Neural progenitor cell (in vitro differentiated cells): ENCODE results near the gene TMEM14A. TPM values are rescaled to one million over a fixed set of nuclear protein-coding genes. Genes with fewer than 3 reads are reported as not detected.

Experiments
- DNase-seq: peaks from one replicate; pipeline ENCODE4 v3.0.0-alpha.2; 2016; ENCODE audit warnings: low spot score
- H2AFZ ChIP-seq: fragments of 200-600 bp; sonication (generic); replicated peaks from 2 replicates; pipeline ENCODE4 v1.6.1; 2016; ENCODE audit warnings: antibody characterized with exemption
- H3F3A ChIP-seq: fragments of 200-600 bp; sonication (generic); 2 replicates; pipeline ENCODE4 v1.6.1; 2016; ENCODE audit warnings: antibody characterized with exemption, low read depth
- H3K27ac ChIP-seq: fragments of 200-600 bp; sonication (generic); 2 replicates; pipeline ENCODE4 v1.5.1; 2016; ENCODE audit warnings: mild to moderate bottlenecking
- H3K27me3 ChIP-seq: fragments of 200-600 bp; sonication (generic); 2 replicates; pipeline ENCODE4 v1.6.1; 2016; ENCODE audit warnings: mild to moderate bottlenecking, moderate library complexity
- H3K36me3 ChIP-seq: fragments of 200-600 bp; sonication (generic); 2 replicates; pipeline ENCODE4 v1.5.1; 2016
- H3K4me1 ChIP-seq: fragments of 200-600 bp; sonication (generic); 2 replicates; pipeline ENCODE4 v1.6.1; 2016; ENCODE audit warnings: mixed run types
- H3K4me2 ChIP-seq: fragments of 200-600 bp; sonication (generic); 2 replicates; pipeline ENCODE4 v1.6.1; 2016
- H3K4me3 ChIP-seq: fragments of 200-600 bp; sonication (generic); 2 replicates; pipeline ENCODE4 v1.5.1; 2016
- H3K79me2 ChIP-seq: fragments of 200-600 bp; sonication (generic); 2 replicates; pipeline ENCODE4 v1.6.1; 2016; ENCODE audit warnings: low read depth
- H3K9ac ChIP-seq: fragments of 200-600 bp; sonication (generic); 2 replicates; pipeline ENCODE4 v1.6.1; 2016
- H3K9me3 ChIP-seq: fragments of 200-600 bp; sonication (generic); 2 replicates; pipeline ENCODE4 v1.5.1; 2016; ENCODE audit warnings: low read depth
- H4K20me1 ChIP-seq: fragments of 200-600 bp; sonication (generic); 2 replicates; pipeline ENCODE4 v1.6.1; 2016; ENCODE audit warnings: low read depth
- H3K27ac Mint-ChIP-seq: 3 replicates; pipeline ENCODE4 v1.8.0; 2021; ENCODE audit warnings: mixed read lengths
- H3K27me3 Mint-ChIP-seq: 2 replicates; pipeline ENCODE4 v1.8.0; 2022; ENCODE audit warnings: low read depth, mild to moderate bottlenecking, inconsistent platforms, moderate library complexity, mixed read lengths; ENCODE audit not compliant: insufficient read depth
- H3K36me3 Mint-ChIP-seq: 3 replicates; pipeline ENCODE4 v1.8.0; 2021; ENCODE audit warnings: mixed read lengths
- H3K4me1 Mint-ChIP-seq: 3 replicates; pipeline ENCODE4 v1.8.0; 2021; ENCODE audit warnings: mixed read lengths
- H3K4me3 Mint-ChIP-seq: 3 replicates; pipeline ENCODE4 v1.8.0; 2021; ENCODE audit warnings: mild to moderate bottlenecking, moderate library complexity, mixed read lengths
- H3K9me3 Mint-ChIP-seq: 3 replicates; pipeline ENCODE4 v1.8.0; 2020; ENCODE audit warnings: mixed read lengths
- EZH2 ChIP-seq: fragments of 200-600 bp; sonication (generic); IDR thresholded peaks from 2 replicates; pipeline ENCODE4 v1.6.1; 2017; ENCODE audit warnings: antibody characterized with exemption, mild to moderate bottlenecking, moderate library complexity
- EZH2phosphoT487 ChIP-seq: fragments of 200-600 bp; sonication (generic); IDR thresholded peaks from 2 replicates; pipeline ENCODE4 v1.6.1; 2017; ENCODE audit warnings: antibody characterized with exemption
- total RNA-seq: library from RNA; depleted of rRNA; stranded (reverse); fragments of >200 nt; gene quantifications from 2 replicates; pipeline ENCODE4 v1.2.3, GENCODE V29; 2015; ENCODE audit warnings: low replicate concordance
- TF ChIP-seq, protein P1 (sequence below): fragments of 200-600 bp; sonication (generic); IDR thresholded peaks from 2 replicates; pipeline ENCODE4 v1.5.1; 2017; ENCODE audit warnings: antibody characterized with exemption, mild to moderate bottlenecking

Gene TMEM14A
- total RNA-seq, 1 donor from 2014 or later: 33.7 TPM

DNA sequence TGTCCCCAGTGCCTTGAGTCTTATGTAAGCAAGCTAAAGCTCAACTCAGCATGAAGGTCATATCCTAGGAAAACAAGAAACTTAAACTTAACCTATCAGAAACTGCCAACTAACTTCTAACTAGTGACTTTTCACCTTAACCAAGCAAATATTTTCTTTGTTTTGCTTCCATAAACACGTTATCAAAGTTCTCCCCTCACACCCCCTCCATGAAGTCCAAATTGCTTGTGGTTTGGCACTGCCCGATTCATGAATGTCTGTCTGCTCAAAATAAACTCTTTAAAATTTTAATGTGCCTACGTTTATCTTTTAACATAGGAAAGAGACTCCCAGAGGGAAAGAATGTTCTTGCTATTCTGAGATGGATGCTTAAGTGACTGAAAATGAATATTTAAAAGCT, 57.5 kb downstream of the TMEM14A start:
- H2AFZ ChIP-seq: no peak overlapping the region
- Mint-ChIP-seq H3K4me3 (no peak overlapping the region), H3K27me3 (no peaks in the 10 kb centered on the region), H3K27ac (no peak overlapping the region), H3K4me1 (peaks cover 21% of the 10 kb centered on the region), H3K9me3 (peaks cover 2% of the 10 kb centered on the region), H3K36me3 (no peaks in the 10 kb centered on the region)
- no peaks in the 10 kb centered on the region for H3K79me2 ChIP-seq
- H3K4me3 ChIP-seq: no peak overlapping the region
- no peak overlapping the region for H3K9ac ChIP-seq
- peaks cover 11% of the 10 kb centered on the region for H3F3A ChIP-seq
- H3K4me1 ChIP-seq: peaks cover 26% of the 10 kb centered on the region
- TF ChIP-seq EZH2phosphoT487 (no peak), EZH2 (no peak)
- TF ChIP-seq, protein P1, sequence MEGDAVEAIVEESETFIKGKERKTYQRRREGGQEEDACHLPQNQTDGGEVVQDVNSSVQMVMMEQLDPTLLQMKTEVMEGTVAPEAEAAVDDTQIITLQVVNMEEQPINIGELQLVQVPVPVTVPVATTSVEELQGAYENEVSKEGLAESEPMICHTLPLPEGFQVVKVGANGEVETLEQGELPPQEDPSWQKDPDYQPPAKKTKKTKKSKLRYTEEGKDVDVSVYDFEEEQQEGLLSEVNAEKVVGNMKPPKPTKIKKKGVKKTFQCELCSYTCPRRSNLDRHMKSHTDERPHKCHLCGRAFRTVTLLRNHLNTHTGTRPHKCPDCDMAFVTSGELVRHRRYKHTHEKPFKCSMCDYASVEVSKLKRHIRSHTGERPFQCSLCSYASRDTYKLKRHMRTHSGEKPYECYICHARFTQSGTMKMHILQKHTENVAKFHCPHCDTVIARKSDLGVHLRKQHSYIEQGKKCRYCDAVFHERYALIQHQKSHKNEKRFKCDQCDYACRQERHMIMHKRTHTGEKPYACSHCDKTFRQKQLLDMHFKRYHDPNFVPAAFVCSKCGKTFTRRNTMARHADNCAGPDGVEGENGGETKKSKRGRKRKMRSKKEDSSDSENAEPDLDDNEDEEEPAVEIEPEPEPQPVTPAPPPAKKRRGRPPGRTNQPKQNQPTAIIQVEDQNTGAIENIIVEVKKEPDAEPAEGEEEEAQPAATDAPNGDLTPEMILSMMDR: no peak
- H3K27me3 ChIP-seq: no peaks in the 10 kb centered on the region
- no peak overlapping the region for H3K27ac ChIP-seq
- H4K20me1 ChIP-seq: no peaks in the 10 kb centered on the region
- no peak overlapping the region for H3K4me2 ChIP-seq
- H3K36me3 ChIP-seq: no peaks in the 10 kb centered on the region
- no peaks in the 10 kb centered on the region for H3K9me3 ChIP-seq
- DNase-seq: no peak

DNA sequence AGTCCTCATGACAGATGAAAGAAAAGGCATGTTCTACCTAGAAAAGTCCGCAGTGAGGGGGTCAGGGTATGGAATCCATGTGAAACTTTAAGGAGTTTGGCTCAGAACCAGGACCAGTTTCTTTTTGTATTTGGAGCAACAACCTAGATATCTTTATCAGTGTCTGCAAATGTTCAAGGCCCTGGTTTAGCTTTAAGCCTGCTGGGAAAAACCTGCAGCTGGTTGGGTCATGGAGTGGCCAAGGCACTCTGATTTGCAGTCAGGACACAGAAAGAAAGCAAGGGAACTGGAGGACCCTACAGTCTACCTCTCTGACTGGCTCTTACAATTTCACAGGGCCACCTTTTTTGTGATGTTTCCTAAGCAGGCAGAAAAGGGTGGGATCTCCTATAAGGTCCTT, 58.7 kb downstream of the TMEM14A start:
- Histone ChIP-seq H3F3A (peaks cover 11% of the 10 kb centered on the region), H2AFZ (no peak overlapping the region), H3K9me3 (no peaks in the 10 kb centered on the region), H3K27ac (no peak overlapping the region), H3K27me3 (no peaks in the 10 kb centered on the region), H3K9ac (no peak overlapping the region), H3K4me1 (peaks cover 26% of the 10 kb centered on the region), H3K79me2 (no peaks in the 10 kb centered on the region), H3K4me3 (no peak overlapping the region), H3K36me3 (no peaks in the 10 kb centered on the region), H4K20me1 (no peaks in the 10 kb centered on the region), H3K4me2 (no peak overlapping the region)
- Mint-ChIP-seq H3K9me3 (peaks cover 4% of the 10 kb centered on the region), H3K4me1 (peaks cover 21% of the 10 kb centered on the region), H3K4me3 (no peak overlapping the region), H3K27me3 (peaks cover 4% of the 10 kb centered on the region), H3K27ac (no peak overlapping the region), H3K36me3 (no peaks in the 10 kb centered on the region)
- no peak for DNase-seq
- no peak for TF ChIP-seq EZH2
- TF ChIP-seq, protein P1: no peak
- TF ChIP-seq EZH2phosphoT487: no peak

DNA sequence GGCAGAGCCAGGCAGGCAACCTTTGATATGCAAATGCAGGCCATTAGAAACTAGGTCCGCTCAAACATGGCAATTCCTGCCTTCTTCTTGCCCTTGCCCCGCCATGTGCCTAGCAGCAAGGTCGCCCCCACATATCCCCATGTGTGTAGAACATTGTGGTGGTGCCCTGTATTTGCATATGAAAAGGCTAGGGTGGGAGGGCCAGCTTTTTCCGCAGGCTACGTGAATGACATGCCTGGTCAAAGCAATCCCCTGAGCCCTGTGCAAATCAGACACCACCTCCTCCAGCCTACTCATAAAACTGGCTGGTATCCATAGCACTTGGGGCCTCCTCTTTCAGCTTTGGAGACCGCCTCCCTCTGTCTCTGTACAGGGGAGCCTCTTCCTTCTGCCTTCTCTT, 60.8 kb downstream of the TMEM14A start:
- TF ChIP-seq EZH2: no peak
- TF ChIP-seq, protein P1: no peak
- H3K79me2 ChIP-seq: no peaks in the 10 kb centered on the region
- no peak overlapping the region for H3K9ac ChIP-seq
- no peak overlapping the region for H3K27ac ChIP-seq
- H3K27me3 Mint-ChIP-seq: peaks cover 4% of the 10 kb centered on the region
- peak; percentile 33 for DNase-seq
- H4K20me1 ChIP-seq: no peaks in the 10 kb centered on the region
- peak overlapping the region; percentile 91 for H3K27ac Mint-ChIP-seq
- H3K9me3 Mint-ChIP-seq: peaks cover 4% of the 10 kb centered on the region
- H3F3A ChIP-seq: peaks cover 6% of the 10 kb centered on the region
- peaks cover 18% of the 10 kb centered on the region for H3K4me1 Mint-ChIP-seq
- no peak overlapping the region for H3K4me3 ChIP-seq
- H3K36me3 ChIP-seq: no peaks in the 10 kb centered on the region
- peaks cover 27% of the 10 kb centered on the region for H3K4me1 ChIP-seq
- H3K36me3 Mint-ChIP-seq: no peaks in the 10 kb centered on the region
- H3K9me3 ChIP-seq: no peaks in the 10 kb centered on the region
- H3K4me3 Mint-ChIP-seq: peak overlapping the region; percentile 64
- no peaks in the 10 kb centered on the region for H3K27me3 ChIP-seq
- peak overlapping the region; percentile 58 for H3K4me2 ChIP-seq
- H2AFZ ChIP-seq: peak overlapping the region; percentile 68
